Parathyroid adenoma (tissue), 2 donors: ENCODE results near the gene FBXL15.

Experiments
- H2AFZ ChIP-seq: fragments of 300-600 bp; sonication (generic); one replicate; pipeline ENCODE4 v1.7.0; 2017; ENCODE audit warnings: antibody characterized with exemption, mild to moderate bottlenecking
- H3K27ac ChIP-seq: fragments of 300-600 bp; sonication (generic); one replicate; pipeline ENCODE4 v1.7.0; 2017
- H3K27me3 ChIP-seq: fragments of 300-600 bp; sonication (generic); one replicate; pipeline ENCODE4 v1.7.0; 2017; ENCODE audit warnings: low read length; ENCODE audit not compliant: control insufficient read depth, insufficient read depth
- H3K36me3 ChIP-seq: fragments of 300-600 bp; sonication (generic); one replicate; pipeline ENCODE4 v1.7.0; 2017; ENCODE audit warnings: low read length; ENCODE audit not compliant: control insufficient read depth, insufficient read depth
- H3K4me1 ChIP-seq: fragments of 300-600 bp; sonication (generic); one replicate; pipeline ENCODE4 v1.7.0; 2017; ENCODE audit warnings: control low read depth
- H3K4me2 ChIP-seq: fragments of 300-600 bp; sonication (generic); one replicate; pipeline ENCODE4 v1.7.0; 2017; ENCODE audit warnings: low read length
- H3K4me3 ChIP-seq: fragments of 300-600 bp; sonication (generic); one replicate; pipeline ENCODE4 v1.7.0; 2017; ENCODE audit warnings: low read depth, low read length
- H3K79me2 ChIP-seq: fragments of 300-600 bp; sonication (generic); one replicate; pipeline ENCODE4 v1.7.0; 2017; ENCODE audit warnings: control low read depth
- H3K9ac ChIP-seq: fragments of 300-600 bp; sonication (generic); one replicate; pipeline ENCODE4 v1.7.0; 2017; ENCODE audit warnings: mild to moderate bottlenecking
- H3K9me3 ChIP-seq: fragments of 300-600 bp; sonication (generic); one replicate; pipeline ENCODE4 v1.7.0; 2017; ENCODE audit warnings: low read length; ENCODE audit not compliant: control insufficient read depth
- TF ChIP-seq, protein P1 (sequence below): fragments of 300-600 bp; sonication (generic); IDR thresholded peaks from one replicate; pipeline ENCODE4 v1.7.0; 2017; ENCODE audit warnings: antibody characterized with exemption, mild to moderate bottlenecking
- donor health status: primary hyperparathyroidism.

FBXL15 gene

DNA sequence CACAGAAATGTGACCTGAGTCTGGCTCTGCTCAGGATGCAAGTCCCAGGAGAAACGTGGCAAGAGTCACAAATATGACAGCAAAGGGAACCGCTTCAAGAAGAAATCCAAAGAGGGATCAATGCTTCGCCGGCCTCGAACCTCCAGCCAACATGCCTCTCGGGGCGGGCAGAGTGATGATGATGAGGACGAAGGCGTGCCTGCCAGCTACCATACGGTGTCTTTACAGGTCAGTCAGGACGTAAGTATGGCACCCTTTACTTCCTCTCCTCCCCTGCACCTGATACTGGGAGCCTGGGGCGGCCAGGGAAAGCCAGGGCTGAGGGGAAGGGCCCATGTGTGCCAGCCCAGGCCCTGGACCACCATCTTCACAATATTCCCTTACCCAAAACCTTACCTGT, 43.7 kb upstream of the FBXL15 start:
- Histone ChIP-seq H3K4me1 (no peaks in the 10 kb centered on the region), H3K9me3 (no peaks in the 10 kb centered on the region), H3K27me3 (no peaks in the 10 kb centered on the region), H3K9ac (no peak overlapping the region), H3K79me2 (no peaks in the 10 kb centered on the region), H3K36me3 (no peaks in the 10 kb centered on the region), H2AFZ (no peak overlapping the region), H3K4me3 (no peak overlapping the region), H3K4me2 (no peak overlapping the region), H3K27ac (no peak overlapping the region)
- TF ChIP-seq, protein P1, sequence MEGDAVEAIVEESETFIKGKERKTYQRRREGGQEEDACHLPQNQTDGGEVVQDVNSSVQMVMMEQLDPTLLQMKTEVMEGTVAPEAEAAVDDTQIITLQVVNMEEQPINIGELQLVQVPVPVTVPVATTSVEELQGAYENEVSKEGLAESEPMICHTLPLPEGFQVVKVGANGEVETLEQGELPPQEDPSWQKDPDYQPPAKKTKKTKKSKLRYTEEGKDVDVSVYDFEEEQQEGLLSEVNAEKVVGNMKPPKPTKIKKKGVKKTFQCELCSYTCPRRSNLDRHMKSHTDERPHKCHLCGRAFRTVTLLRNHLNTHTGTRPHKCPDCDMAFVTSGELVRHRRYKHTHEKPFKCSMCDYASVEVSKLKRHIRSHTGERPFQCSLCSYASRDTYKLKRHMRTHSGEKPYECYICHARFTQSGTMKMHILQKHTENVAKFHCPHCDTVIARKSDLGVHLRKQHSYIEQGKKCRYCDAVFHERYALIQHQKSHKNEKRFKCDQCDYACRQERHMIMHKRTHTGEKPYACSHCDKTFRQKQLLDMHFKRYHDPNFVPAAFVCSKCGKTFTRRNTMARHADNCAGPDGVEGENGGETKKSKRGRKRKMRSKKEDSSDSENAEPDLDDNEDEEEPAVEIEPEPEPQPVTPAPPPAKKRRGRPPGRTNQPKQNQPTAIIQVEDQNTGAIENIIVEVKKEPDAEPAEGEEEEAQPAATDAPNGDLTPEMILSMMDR = no peak

DNA sequence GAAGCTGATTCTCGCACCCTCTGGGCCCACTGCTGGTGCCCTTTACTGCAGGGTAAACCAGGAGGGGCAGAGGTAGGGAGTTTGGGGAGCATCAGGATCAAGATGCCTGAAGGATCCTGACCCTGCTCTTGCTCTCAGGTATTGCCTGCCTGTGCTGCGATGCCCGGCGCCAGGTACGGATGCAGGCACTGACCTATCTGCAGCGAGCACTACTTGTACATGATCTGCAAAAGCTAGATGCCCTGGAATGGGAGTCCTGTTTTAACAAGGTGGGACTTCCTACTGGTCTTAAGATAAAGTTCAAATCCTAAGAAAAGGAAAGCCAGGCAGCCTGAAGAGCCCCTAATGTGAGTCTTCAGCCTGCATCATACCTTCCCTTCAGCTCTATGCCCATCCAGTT, 41.3 kb upstream of the FBXL15 start:
- no peak overlapping the region for H3K9ac ChIP-seq
- no peaks in the 10 kb centered on the region for H3K27me3 ChIP-seq
- H3K4me1 ChIP-seq = no peaks in the 10 kb centered on the region
- TF ChIP-seq, protein P1 = no peak
- no peak overlapping the region for H2AFZ ChIP-seq
- H3K36me3 ChIP-seq = no peaks in the 10 kb centered on the region
- no peaks in the 10 kb centered on the region for H3K9me3 ChIP-seq
- no peak overlapping the region for H3K4me3 ChIP-seq
- no peaks in the 10 kb centered on the region for H3K79me2 ChIP-seq
- no peak overlapping the region for H3K4me2 ChIP-seq
- H3K27ac ChIP-seq = no peak overlapping the region

DNA sequence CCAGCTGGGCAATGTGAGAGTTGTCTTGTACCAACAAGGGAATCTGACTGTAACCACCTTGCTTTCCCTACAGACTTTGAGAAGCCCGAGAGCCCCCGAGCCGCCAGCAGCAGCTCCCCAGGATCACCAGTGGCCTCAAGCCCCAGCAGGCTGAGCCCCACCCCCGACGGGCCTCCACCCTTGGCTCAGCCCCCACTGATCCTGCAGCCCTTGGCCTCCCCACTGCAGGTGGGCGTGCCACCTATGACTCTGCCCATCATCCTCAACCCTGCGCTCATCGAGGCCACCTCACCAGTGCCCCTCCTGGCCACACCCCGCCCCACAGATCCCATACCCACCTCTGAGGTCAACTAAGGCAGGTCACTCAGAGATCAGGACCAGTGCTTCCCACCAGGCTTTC, 38.7 kb upstream of the FBXL15 start:
- no peaks in the 10 kb centered on the region for H3K9me3 ChIP-seq
- no peaks in the 10 kb centered on the region for H3K27me3 ChIP-seq
- H3K9ac ChIP-seq = no peak overlapping the region
- H3K36me3 ChIP-seq = no peaks in the 10 kb centered on the region
- H3K4me3 ChIP-seq = no peak overlapping the region
- H3K27ac ChIP-seq = no peak overlapping the region
- TF ChIP-seq, protein P1 = no peak
- no peak overlapping the region for H3K4me2 ChIP-seq
- H3K4me1 ChIP-seq = no peaks in the 10 kb centered on the region
- H3K79me2 ChIP-seq = no peaks in the 10 kb centered on the region
- no peak overlapping the region for H2AFZ ChIP-seq

DNA sequence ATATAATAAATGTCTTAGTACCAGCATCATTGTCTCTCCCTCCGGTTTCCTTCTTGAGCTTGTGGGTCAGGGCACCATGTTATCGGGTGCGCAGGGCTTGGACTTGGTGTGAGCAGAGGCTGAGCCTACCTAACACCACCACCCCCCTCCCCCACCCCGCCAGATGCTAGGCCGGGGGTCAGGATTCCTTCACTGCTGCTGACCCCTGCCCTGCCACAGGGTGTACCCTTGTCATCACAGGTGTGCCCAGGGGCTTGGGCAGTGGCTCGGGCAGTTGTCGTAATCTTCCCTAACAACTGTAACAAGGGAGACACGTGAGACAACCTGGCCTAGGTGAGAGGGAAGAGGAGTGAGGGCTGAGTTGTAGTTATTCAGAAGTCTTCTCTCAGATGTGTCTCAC, 37.8 kb upstream of the FBXL15 start:
- Histone ChIP-seq H3K4me2 (no peak overlapping the region), H3K27me3 (no peaks in the 10 kb centered on the region), H3K79me2 (no peaks in the 10 kb centered on the region), H3K27ac (no peak overlapping the region), H3K4me1 (no peaks in the 10 kb centered on the region), H3K9me3 (no peaks in the 10 kb centered on the region), H3K36me3 (no peaks in the 10 kb centered on the region), H3K9ac (no peak overlapping the region), H3K4me3 (no peak overlapping the region), H2AFZ (no peak overlapping the region)
- TF ChIP-seq, protein P1 = no peak

DNA sequence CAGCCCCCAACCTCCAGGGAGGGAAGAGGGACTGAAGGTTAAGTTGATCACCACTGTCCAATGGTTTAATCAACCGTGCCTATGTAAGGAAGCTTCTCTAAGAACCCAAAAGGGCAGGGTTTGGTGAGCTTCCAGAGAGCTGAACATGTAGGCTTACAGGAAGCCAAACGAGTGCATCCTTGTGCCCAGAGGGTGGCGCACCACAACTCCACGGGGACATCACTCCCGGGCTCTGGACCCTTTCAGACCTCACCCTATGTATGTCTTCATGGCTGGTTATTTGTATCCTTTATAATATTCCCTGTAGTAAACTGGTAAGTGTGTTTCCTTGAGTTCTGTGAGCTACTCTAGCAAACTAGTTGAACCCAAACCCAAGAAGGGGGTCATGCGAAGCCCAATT, 36.6 kb upstream of the FBXL15 start:
- Histone ChIP-seq H3K4me3 (no peak overlapping the region), H3K27ac (no peak overlapping the region)

More for the DNA sequence above, 36.6 kb upstream of the FBXL15 start:
- H2AFZ ChIP-seq = no peak overlapping the region
- H3K4me1 ChIP-seq = no peaks in the 10 kb centered on the region
- H3K4me2 ChIP-seq = no peak overlapping the region
- H3K79me2 ChIP-seq = no peaks in the 10 kb centered on the region
- H3K9me3 ChIP-seq = no peaks in the 10 kb centered on the region
- TF ChIP-seq, protein P1 = peak; percentile 12
- no peaks in the 10 kb centered on the region for H3K27me3 ChIP-seq
- no peak overlapping the region for H3K9ac ChIP-seq
- H3K36me3 ChIP-seq = no peaks in the 10 kb centered on the region
